ENCODE measurements around the gene ACTN4.

- no peak for TF ChIP-seq CTCF (IDR thresholded peaks at IDR 0.05; ENCODE audit: poor library complexity)
- TF ChIP-seq EZH2 (IDR thresholded peaks at IDR 0.05; ENCODE audit: borderline replicate concordance): no peak
These were observed 61.7 kb downstream of the ACTN4 start for GRCh38 chr19:38709119-38709518.

All from hepatocyte (in vitro differentiated cells).